DND-41 (cell line): Measurements from ENCODE around the gene PLS3.

Source experiments
- ATAC-seq: fragments of 200-7000 bp; cut with Tn5 transposase; 3 replicates; pipeline ENCODE4 v1.9.1; 2021; ENCODE audit warnings: low read depth; ENCODE audit not compliant: insufficient read depth
- DNase-seq: peaks from one replicate; pipeline ENCODE4 v3.0.0-alpha.2; 2020
- H2AFZ ChIP-seq: 2 replicates; pipeline ENCODE4 v1.6.0; 2012; ENCODE audit warnings: low read depth, low read length
- H3K27ac ChIP-seq: 2 replicates; pipeline ENCODE4 v1.5.1; 2012; ENCODE audit warnings: low read length, inconsistent platforms
- H3K27me3 ChIP-seq: fragments of 200-600 bp; sonication (generic); 2 replicates; pipeline ENCODE4 v1.6.0; 2012; ENCODE audit warnings: low read length, mild to moderate bottlenecking, inconsistent platforms; ENCODE audit not compliant: insufficient read depth, poor library complexity
- H3K36me3 ChIP-seq: 2 replicates; pipeline ENCODE4 v1.5.1; 2012; ENCODE audit warnings: low read length, inconsistent platforms; ENCODE audit not compliant: insufficient read depth
- H3K4me1 ChIP-seq: 2 replicates; pipeline ENCODE4 v1.5.1; 2012; ENCODE audit warnings: mild to moderate bottlenecking, low read length; ENCODE audit not compliant: insufficient read depth
- H3K4me2 ChIP-seq: 2 replicates; pipeline ENCODE4 v1.6.0; 2012; ENCODE audit warnings: mild to moderate bottlenecking, moderate library complexity, low read length, inconsistent platforms; ENCODE audit not compliant: insufficient read depth
- H3K4me3 ChIP-seq, 2 experiments: fragments of 200-600 bp in 1 of 2; shearing (Covaris generic) in 1 of 2; 2 replicates each; pipeline ENCODE4 v1.5.1; 2012 to 2016; ENCODE audit warnings: inconsistent platforms in 2 of 2, low read length in 2 of 2, mild to moderate bottlenecking in 2 of 2, low read depth in 1 of 2, moderate library complexity in 1 of 2
- H3K79me2 ChIP-seq: 2 replicates; pipeline ENCODE4 v1.6.0; 2012; ENCODE audit warnings: low read length, inconsistent platforms; ENCODE audit not compliant: insufficient read depth
- H3K9ac ChIP-seq: 2 replicates; pipeline ENCODE4 v1.6.0; 2012; ENCODE audit warnings: low read depth, mild to moderate bottlenecking, inconsistent platforms, low read length, moderate library complexity
- H3K9me3 ChIP-seq: 2 replicates; pipeline ENCODE4 v1.5.1; 2012; ENCODE audit warnings: low read length, moderate library complexity, mild to moderate bottlenecking, inconsistent platforms; ENCODE audit not compliant: insufficient read depth, severe bottlenecking
- H4K20me1 ChIP-seq: 2 replicates; pipeline ENCODE4 v1.6.0; 2012; ENCODE audit warnings: low read length; ENCODE audit not compliant: insufficient read depth
- CTCF ChIP-seq: IDR thresholded peaks from 2 replicates; pipeline ENCODE4 v1.5.1; 2012; ENCODE audit warnings: borderline replicate concordance, low read length, moderate library complexity, mild to moderate bottlenecking; ENCODE audit not compliant: poor library complexity, severe bottlenecking; ENCODE audit errors: extremely low read depth
- EZH2 ChIP-seq: IDR thresholded peaks from 3 replicates; pipeline ENCODE4 v1.6.1; 2012; ENCODE audit warnings: borderline replicate concordance, low read depth, mild to moderate bottlenecking, moderate library complexity, low read length, inconsistent platforms; ENCODE audit not compliant: severe bottlenecking

PLS3 gene

GRCh38 chrX:115560211-115560977 is 580 bp upstream of the PLS3 start:
- Histone ChIP-seq H3K27me3 (no peaks in the 10 kb centered on the region), H4K20me1 (no peaks in the 10 kb centered on the region), H3K4me3 (no peak overlapping the region), H3K27ac (no peak overlapping the region), H3K4me1 (no peaks in the 10 kb centered on the region), H3K4me2 (no peak overlapping the region), H3K36me3 (no peaks in the 10 kb centered on the region), H2AFZ (no peak overlapping the region), H3K9ac (no peak overlapping the region), H3K79me2 (no peaks in the 10 kb centered on the region), H3K9me3 (no peaks in the 10 kb centered on the region)
- TF ChIP-seq EZH2 (no peak), CTCF (no peak)
- DNase-seq (no peak), ATAC-seq (no peak)

GRCh38 chrX:115561605-115562479 is 868 bp downstream of the PLS3 start:
- ATAC-seq (no peak), DNase-seq (no peak)
- no peaks in the 10 kb centered on the region for H3K9me3 ChIP-seq
- no peak overlapping the region for H3K27ac ChIP-seq
- H2AFZ ChIP-seq: no peak overlapping the region
- no peaks in the 10 kb centered on the region for H3K27me3 ChIP-seq
- TF ChIP-seq CTCF (no peak), EZH2 (no peak)
- no peaks in the 10 kb centered on the region for H4K20me1 ChIP-seq
- no peaks in the 10 kb centered on the region for H3K36me3 ChIP-seq
- H3K9ac ChIP-seq: no peak overlapping the region
- no peak overlapping the region for H3K4me2 ChIP-seq
- no peaks in the 10 kb centered on the region for H3K4me1 ChIP-seq
- no peaks in the 10 kb centered on the region for H3K79me2 ChIP-seq
- H3K4me3 ChIP-seq: no peak overlapping the region

GRCh38 chrX:115562480-115562847 is 1.5 kb downstream of the PLS3 start:
- TF ChIP-seq CTCF (no peak), EZH2 (no peak)
- no peak for ATAC-seq
- no peak overlapping the region for H3K4me3 ChIP-seq
- H4K20me1 ChIP-seq: no peaks in the 10 kb centered on the region
- no peak overlapping the region for H3K27ac ChIP-seq
- no peaks in the 10 kb centered on the region for H3K27me3 ChIP-seq
- no peaks in the 10 kb centered on the region for H3K79me2 ChIP-seq
- no peak overlapping the region for H3K9ac ChIP-seq
- no peak overlapping the region for H3K4me2 ChIP-seq
- no peak for DNase-seq
- H3K9me3 ChIP-seq: no peaks in the 10 kb centered on the region
- no peak overlapping the region for H2AFZ ChIP-seq
- H3K36me3 ChIP-seq: no peaks in the 10 kb centered on the region
- H3K4me1 ChIP-seq: no peaks in the 10 kb centered on the region
